Esophagus squamous epithelium (tissue), 5 donors: Measurements from ENCODE around the gene RNF121. TPM values are rescaled to one million over a fixed set of nuclear protein-coding genes. Genes with fewer than 3 reads are reported as not detected.

Source experiments
- DNase-seq: peaks from one replicate; lab custom pipeline; 2025; lab: John Stamatoyannopoulos, UW
- H3K27ac ChIP-seq, 4 donors: fragments of 200-600 bp; sonication (generic); one replicate each; pipeline ENCODE4 v1.5.1; 2016 to 2019; ENCODE audit warnings: mild to moderate bottlenecking in 1 of 4
- H3K27me3 ChIP-seq, 4 donors: fragments of 200-600 bp; sonication (generic); 1 replicate in 3 of 4; 2 replicates in 1 of 4; pipeline versions ENCODE4 v1.5.1 to v1.6.0; 2017 to 2021; ENCODE audit warnings: antibody characterized with exemption in 1 of 4
- H3K36me3 ChIP-seq, 3 donors: fragments of 200-600 bp; sonication (generic); one replicate each; pipeline ENCODE4 v1.5.1; 2016 to 2019
- H3K4me1 ChIP-seq, 3 donors: fragments of 200-600 bp; sonication (generic); one replicate each; pipeline ENCODE4 v1.5.1; 2017 to 2019
- H3K4me3 ChIP-seq, 4 donors: fragments of 200-600 bp; sonication (generic); 1 replicate in 3 of 4; 2 replicates in 1 of 4; pipeline ENCODE4 v1.5.1; 2016 to 2019; ENCODE audit warnings: mild to moderate bottlenecking in 2 of 4, moderate library complexity in 1 of 4
- H3K9me3 ChIP-seq, 3 donors: fragments of 200-600 bp; sonication (generic); one replicate each; pipeline ENCODE4 v1.5.1; 2016 to 2019
- POLR2A ChIP-seq, 4 donors: fragments of 450-650 bp; IDR thresholded peaks; one replicate each; pipeline ENCODE4 v1.6.1; 2017; ENCODE audit warnings: antibody characterized with exemption in 4 of 4, mild to moderate bottlenecking in 4 of 4, moderate library complexity in 3 of 4
- WGBS, 2 donors: methylation state at CpG; one replicate each; pipeline ENCODE4 v1.1.5; 2018; 5-methylcytosine and 5-hydroxymethylcytosine counted together
- intact Hi-C: fragments of 100-400 bp; cut with DNase I; formaldehyde crosslinking; loops from one replicate; pipeline ENCODE4 v1.15.0; 2022
- total RNA-seq, 4 donors: library from RNA; depleted of rRNA; stranded (reverse); fragments of >200 nt; gene quantifications; one replicate each; pipeline ENCODE4 v1.1.0, GENCODE V29; 2016
- TF ChIP-seq, protein P1 (sequence below), 6 experiments: fragments of 450-650 bp in 4 of 6; fragments of 200-600 bp in 2 of 6; sonication (generic) in 2 of 6; IDR thresholded peaks; one replicate each; pipeline ENCODE4 v1.5.1; 2016 to 2019; ENCODE audit warnings: antibody characterized with exemption in 6 of 6, mild to moderate bottlenecking in 4 of 6, moderate library complexity in 4 of 6
- donor health status: DM: yes; HTN: yes; CAD: no.

Gene RNF121
- total RNA-seq, 4 donors from 2014 or later, result 10.9 to 17.6 (median 16.3) TPM

DNA sequence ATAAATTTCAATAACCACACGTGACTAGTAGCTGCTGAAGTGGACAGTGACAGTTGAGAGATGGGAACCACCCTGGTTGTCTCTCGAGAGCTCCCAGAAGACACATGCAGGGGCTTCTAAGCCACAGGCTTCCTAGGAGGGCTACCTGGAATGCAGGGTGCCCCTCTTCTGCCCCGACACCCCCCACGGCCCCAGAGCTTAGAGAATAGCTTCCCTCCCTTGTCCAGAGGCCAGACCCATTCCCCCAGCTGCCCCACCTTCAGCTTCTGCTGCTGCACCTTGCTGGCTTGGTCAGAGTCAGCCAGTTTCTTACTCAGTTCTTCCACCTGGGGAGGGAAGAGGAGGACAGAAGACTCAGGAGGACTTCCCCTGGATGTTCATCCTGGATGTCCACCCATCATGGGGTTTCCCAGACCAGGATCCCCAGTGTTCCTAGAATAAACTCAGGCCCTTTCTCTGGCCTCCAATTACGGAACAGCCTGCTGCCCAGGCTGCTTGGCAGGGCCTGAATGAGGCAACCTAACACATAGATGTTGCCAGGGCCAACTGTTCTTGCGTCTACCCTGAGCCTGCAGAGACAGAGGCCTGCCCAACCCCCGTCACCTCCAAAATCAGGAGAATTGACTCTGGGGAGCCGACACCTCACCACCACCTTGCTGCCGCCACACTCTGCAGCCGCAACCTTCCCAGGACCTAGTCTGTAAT, 81.8 kb downstream of the RNF121 start:
- no peak overlapping the region for H3K4me3 ChIP-seq
- H3K27me3 ChIP-seq, result no peaks in the 10 kb centered on the region
- WGBS, 2 donors, result 88% methylated on average over 4 to 9 of the region's 10 CpGs
- no peak overlapping the region for H3K27ac ChIP-seq
- H3K9me3 ChIP-seq, result no peaks in the 10 kb centered on the region
- TF ChIP-seq, protein P1, sequence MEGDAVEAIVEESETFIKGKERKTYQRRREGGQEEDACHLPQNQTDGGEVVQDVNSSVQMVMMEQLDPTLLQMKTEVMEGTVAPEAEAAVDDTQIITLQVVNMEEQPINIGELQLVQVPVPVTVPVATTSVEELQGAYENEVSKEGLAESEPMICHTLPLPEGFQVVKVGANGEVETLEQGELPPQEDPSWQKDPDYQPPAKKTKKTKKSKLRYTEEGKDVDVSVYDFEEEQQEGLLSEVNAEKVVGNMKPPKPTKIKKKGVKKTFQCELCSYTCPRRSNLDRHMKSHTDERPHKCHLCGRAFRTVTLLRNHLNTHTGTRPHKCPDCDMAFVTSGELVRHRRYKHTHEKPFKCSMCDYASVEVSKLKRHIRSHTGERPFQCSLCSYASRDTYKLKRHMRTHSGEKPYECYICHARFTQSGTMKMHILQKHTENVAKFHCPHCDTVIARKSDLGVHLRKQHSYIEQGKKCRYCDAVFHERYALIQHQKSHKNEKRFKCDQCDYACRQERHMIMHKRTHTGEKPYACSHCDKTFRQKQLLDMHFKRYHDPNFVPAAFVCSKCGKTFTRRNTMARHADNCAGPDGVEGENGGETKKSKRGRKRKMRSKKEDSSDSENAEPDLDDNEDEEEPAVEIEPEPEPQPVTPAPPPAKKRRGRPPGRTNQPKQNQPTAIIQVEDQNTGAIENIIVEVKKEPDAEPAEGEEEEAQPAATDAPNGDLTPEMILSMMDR (IDR thresholded peaks at IDR 0.05), result no peak
- TF ChIP-seq POLR2A (IDR thresholded peaks at IDR 0.05), result no peak
- H3K4me1 ChIP-seq, result peaks cover 19 to 65% (median 34%) of the 10 kb centered on the region in 3 donors
- H3K36me3 ChIP-seq, result peaks cover 84 to 100% (median 95%) of the 10 kb centered on the region in 3 donors
- intact Hi-C loops, result no loop called here
- DNase-seq, result no peak

DNA sequence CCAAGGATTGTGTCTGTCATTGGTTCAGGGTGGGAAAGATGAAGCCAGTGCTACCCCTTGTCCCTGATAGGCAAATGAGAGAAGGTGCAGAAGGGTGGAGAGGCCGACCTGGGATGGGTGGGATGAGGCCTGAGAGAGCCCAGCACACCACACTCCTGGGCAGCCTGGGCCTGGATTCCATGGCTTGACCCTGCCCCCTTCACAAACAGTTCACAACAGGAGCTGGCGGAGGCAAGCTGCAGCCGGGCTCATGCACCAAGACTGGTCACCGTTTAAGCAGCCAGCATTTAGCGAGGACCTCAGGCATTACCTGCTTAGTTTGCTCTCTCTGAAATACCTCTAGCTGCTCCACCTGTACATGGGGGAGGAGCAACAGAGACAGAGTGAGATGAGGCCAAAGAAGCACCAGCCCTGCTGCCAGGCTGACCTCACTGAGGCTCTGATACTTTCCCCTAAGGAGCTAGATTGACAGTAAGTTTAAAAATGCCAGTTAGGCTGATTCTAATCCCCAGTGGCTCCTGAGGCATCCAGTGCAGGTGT, 83.3 kb downstream of the RNF121 start:
- TF ChIP-seq, protein P1 (IDR thresholded peaks at IDR 0.05), result no peak
- TF ChIP-seq POLR2A (IDR thresholded peaks at IDR 0.05), result no peak
- H3K36me3 ChIP-seq, result peaks cover 82 to 100% (median 96%) of the 10 kb centered on the region in 3 donors
- no peak overlapping the region for H3K4me3 ChIP-seq
- intact Hi-C loops, result no loop called here
- no peak for DNase-seq
- no peaks in the 10 kb centered on the region for H3K9me3 ChIP-seq
- H3K4me1 ChIP-seq, result peaks cover 19 to 73% (median 34%) of the 10 kb centered on the region in 3 donors
- peak overlapping the region in 3 of 4 donors; percentile 42 to 80 (median 65) for H3K27ac ChIP-seq
- 71 to 86% methylated on average over 4 to 5 of the region's 5 CpGs for WGBS, 2 donors
- H3K27me3 ChIP-seq, result no peaks in the 10 kb centered on the region

- H3K27ac ChIP-seq, result peak overlapping the region; percentile 42 to 80 (median 64)
- H3K4me1 ChIP-seq, result peaks cover 19 to 73% (median 34%) of the 10 kb centered on the region in 3 donors
- no peak overlapping the region for H3K4me3 ChIP-seq
- TF ChIP-seq, protein P1 (IDR thresholded peaks at IDR 0.05), result peak in 2 of 6 experiments; percentile 6 to 36
- TF ChIP-seq POLR2A (IDR thresholded peaks at IDR 0.05), result no peak
- H3K36me3 ChIP-seq, result peaks cover 82 to 100% (median 98%) of the 10 kb centered on the region in 3 donors
- no peaks in the 10 kb centered on the region for H3K27me3 ChIP-seq
- no peak for DNase-seq
- WGBS, 2 donors, result 62 to 63% methylated on average over 12 to 14 of the region's 33 CpGs
- no peaks in the 10 kb centered on the region for H3K9me3 ChIP-seq
- intact Hi-C loops, result no loop called here
Measured at GRCh38 chr11:72012897-72013721, 84.3 kb downstream of the RNF121 start.

DNA sequence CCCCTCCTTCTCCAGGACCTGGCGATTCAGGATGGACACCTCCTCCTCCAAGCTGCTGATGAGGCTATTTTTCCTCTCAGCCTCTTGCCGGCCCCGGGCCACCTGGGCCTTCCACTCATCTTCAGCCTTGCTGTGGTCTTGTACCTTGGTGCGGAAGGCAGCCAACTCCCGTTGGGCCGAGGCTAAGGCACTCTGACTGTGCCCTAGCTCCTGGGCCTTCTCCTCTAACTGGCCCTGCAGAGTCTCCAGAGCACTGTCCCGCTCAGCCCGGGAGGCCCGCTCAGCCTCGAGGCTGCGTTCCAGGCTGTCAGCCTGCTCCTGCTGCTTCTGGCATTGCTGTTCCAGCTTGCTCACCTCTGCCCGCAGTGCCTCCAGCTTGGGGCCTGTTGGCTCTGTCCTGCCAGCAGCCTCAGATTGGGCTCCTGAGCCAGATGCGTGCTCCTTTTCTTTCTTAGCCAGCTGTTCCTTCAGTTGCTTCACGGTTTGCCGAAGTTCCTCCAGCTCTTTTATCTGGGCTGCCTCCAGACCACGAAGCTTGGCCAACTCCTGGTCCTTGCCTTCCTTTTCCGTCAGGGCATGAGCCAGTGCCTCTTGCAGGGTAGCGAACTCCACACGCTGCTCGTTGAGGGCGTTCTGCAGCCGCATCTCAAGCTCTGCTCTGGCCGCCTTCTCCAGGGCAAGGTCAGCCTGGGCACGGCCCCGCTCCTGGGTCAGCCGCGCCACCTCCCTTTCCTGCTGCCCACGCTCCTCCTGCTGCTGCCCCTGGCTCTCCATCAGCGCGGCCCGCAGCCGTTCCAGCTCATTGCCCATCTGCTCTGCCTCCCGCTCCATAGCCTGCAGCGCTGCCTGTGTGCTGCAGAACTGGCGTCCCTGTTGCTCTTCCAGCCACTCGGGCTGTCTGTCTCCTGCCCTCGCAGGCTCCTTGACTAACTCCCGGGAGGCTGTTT, 85.2 kb downstream of the RNF121 start:
- intact Hi-C loops, result no loop called here
- WGBS, 2 donors, result 49 to 65% methylated on average over 23 to 31 of the region's 38 CpGs

More for the DNA sequence above, 85.2 kb downstream of the RNF121 start:
- Histone ChIP-seq H3K27me3 (no peaks in the 10 kb centered on the region), H3K9me3 (no peaks in the 10 kb centered on the region), H3K36me3 (peaks cover 82 to 100% (median 98%) of the 10 kb centered on the region in 3 donors), H3K4me3 (no peak overlapping the region), H3K4me1 (peaks cover 19 to 72% (median 34%) of the 10 kb centered on the region in 3 donors), H3K27ac (peak overlapping the region; percentile 16 to 80 (median 41))
- no peak for DNase-seq
- TF ChIP-seq, protein P1 (IDR thresholded peaks at IDR 0.05), result no peak
- no peak for TF ChIP-seq POLR2A (IDR thresholded peaks at IDR 0.05)
